Kidney (tissue), 14 donors: Measurements from ENCODE around the gene YAE1. TPM values are rescaled to one million over a fixed set of nuclear protein-coding genes. Genes with fewer than 3 reads are reported as not detected.

Experiments used
- DNase-seq, 5 donors: peaks; one replicate each; pipeline ENCODE4 v3.0.0-alpha.2; 2013 to 2020
- FAIRE-seq: peaks from 2 replicates; lab custom pipeline; 2012; peaks lifted over from hg19 to GRCh38; lab: Jason Lieb, UNC
- H3K27ac ChIP-seq, 2 donors: one replicate each; pipeline ENCODE4 v1.7.0; 2013; ENCODE audit warnings: low read depth in 2 of 2, low read length in 2 of 2, inconsistent platforms in 1 of 2
- H3K27me3 ChIP-seq: one replicate; pipeline ENCODE4 v1.7.1; 2013; ENCODE audit warnings: low read length, inconsistent platforms; ENCODE audit not compliant: control insufficient read depth, insufficient read depth
- H3K36me3 ChIP-seq, 3 donors: one replicate each; pipeline versions ENCODE4 v1.7.0 to v1.7.1; 2013; ENCODE audit warnings: low read length in 3 of 3, control low read depth in 1 of 3, inconsistent platforms in 1 of 3; ENCODE audit not compliant: insufficient read depth in 3 of 3, control insufficient read depth in 2 of 3
- H3K4me1 ChIP-seq, 3 donors: one replicate each; pipeline versions ENCODE4 v1.7.0 to v1.7.1; 2013; ENCODE audit warnings: low read length in 3 of 3, inconsistent platforms in 1 of 3, low read depth in 1 of 3; ENCODE audit not compliant: control insufficient read depth in 2 of 3, insufficient read depth in 2 of 3
- H3K4me3 ChIP-seq, 3 donors: one replicate each; pipeline versions ENCODE4 v1.7.0 to v1.8.1; 2013; ENCODE audit warnings: low read length in 3 of 3, control low read depth in 1 of 3, inconsistent platforms in 1 of 3
- H3K9ac ChIP-seq, 3 donors: one replicate each; pipeline versions ENCODE4 v1.7.0 to v1.7.1; 2013; ENCODE audit warnings: low read length in 3 of 3, control low read depth in 1 of 3, inconsistent platforms in 1 of 3
- H3K9me3 ChIP-seq, 3 donors: one replicate each; pipeline versions ENCODE4 v1.7.0 to v1.7.1; 2013; ENCODE audit warnings: low read length in 3 of 3, control low read depth in 1 of 3, inconsistent platforms in 1 of 3; ENCODE audit not compliant: control insufficient read depth in 2 of 3, insufficient read depth in 1 of 3
- CTCF ChIP-seq: IDR thresholded peaks from 3 replicates; pipeline ENCODE4 v1.5.1; 2012; ENCODE audit warnings: mild to moderate bottlenecking, moderate library complexity, borderline replicate concordance; ENCODE audit not compliant: insufficient read depth; ENCODE audit errors: extremely low read depth
- intact Hi-C: fragments of 100-400 bp; cut with DNase I; formaldehyde crosslinking; loops from one replicate; pipeline ENCODE4 v1.11.1; 2022
- polyA plus RNA-seq: library from polyadenylated mRNA; stranded (reverse); fragments of 350-450 nt; fragmentation: Illumina TruSeq; extraction: RNeasy Lipid Tissue Mini Kit (QIAGEN cat#74804); gene quantifications from one replicate; pipeline ENCODE4 v1.2.3, GENCODE V29; 2014; ENCODE audit warnings: low read depth, low replicate concordance; ENCODE audit not compliant: insufficient read depth
- total RNA-seq: library from RNA; stranded (reverse); fragmentation: NEBNext Ultra II Directional; extraction: Animal tissue kit (Norgen Biotek cat#: 25700); gene quantifications from one replicate; pipeline ENCODE4 v1.2.1, GENCODE V29; 2021
- donor health status: control.
- donor health status: control.
- donor health status: control.
- donor health status: control.
- donor health status: control.
- donor health status: DM: yes; HTN: yes; CAD: no.
- donor health status: Normal renal cell carcinoma (clear cell type).

YAE1 gene
- total and polyA plus RNA-seq, 2 donors from 2014 or later: 19.7 to 25.0 TPM

- Histone ChIP-seq H3K9me3 (no peaks in the 10 kb centered on the region), H3K4me1 (peaks cover 0 to 4% (median 0%) of the 10 kb centered on the region in 3 donors), H3K4me3 (no peak overlapping the region), H3K27ac (no peak overlapping the region), H3K36me3 (no peaks in the 10 kb centered on the region), H3K9ac (no peak overlapping the region), H3K27me3 (no peaks in the 10 kb centered on the region)
- FAIRE-seq (no peak), DNase-seq (no peak)
- TF ChIP-seq CTCF: no peak
- intact Hi-C loops: no loop called here
Observed at GRCh38 chr7:39614299-39614698, 48.1 kb downstream of the YAE1 start.

- Histone ChIP-seq H3K4me3 (no peak overlapping the region), H3K27ac (no peak overlapping the region), H3K9ac (no peak overlapping the region), H3K27me3 (no peaks in the 10 kb centered on the region), H3K9me3 (no peaks in the 10 kb centered on the region), H3K4me1 (no peaks in the 10 kb centered on the region), H3K36me3 (no peaks in the 10 kb centered on the region)
- FAIRE-seq (no peak), DNase-seq (no peak)
- intact Hi-C loops: no loop called here
- TF ChIP-seq CTCF: no peak
Observed at GRCh38 chr7:39615350-39615975, 49.3 kb downstream of the YAE1 start.

- intact Hi-C loops: no loop called here
Observed at GRCh38 chr7:39616138-39616537, 49.9 kb downstream of the YAE1 start.

More at GRCh38 chr7:39616138-39616537, 49.9 kb downstream of the YAE1 start:
- no peaks in the 10 kb centered on the region for H3K4me1 ChIP-seq
- H3K36me3 ChIP-seq: no peaks in the 10 kb centered on the region
- no peak overlapping the region for H3K27ac ChIP-seq
- no peak for DNase-seq
- H3K9ac ChIP-seq: no peak overlapping the region
- H3K9me3 ChIP-seq: no peaks in the 10 kb centered on the region
- no peak overlapping the region for H3K4me3 ChIP-seq
- TF ChIP-seq CTCF: no peak
- H3K27me3 ChIP-seq: no peaks in the 10 kb centered on the region
- FAIRE-seq: no peak
